Ishikawa (cell line): ENCODE results near the gene FNDC5.

Experiments
- CEBPB ChIP-seq: IDR thresholded peaks from 2 replicates; pipeline ENCODE4 v1.6.1; 2012
- CREB1 ChIP-seq: IDR thresholded peaks from 2 replicates; pipeline ENCODE4 v1.6.1; 2012; ENCODE audit warnings: low read depth
- EGR1 ChIP-seq: IDR thresholded peaks from 2 replicates; pipeline ENCODE4 v1.6.1; 2012
- EP300 ChIP-seq: IDR thresholded peaks from 2 replicates; pipeline ENCODE4 v1.6.1; 2012; ENCODE audit warnings: borderline replicate concordance
- FOXM1 ChIP-seq: IDR thresholded peaks from 2 replicates; pipeline ENCODE4 v1.6.1; 2012; ENCODE audit warnings: low read depth, borderline replicate concordance
- MAX ChIP-seq: IDR thresholded peaks from 2 replicates; pipeline ENCODE4 v1.6.1; 2012
- NFIC ChIP-seq: IDR thresholded peaks from 2 replicates; pipeline ENCODE4 v1.6.1; 2012
- RAD21 ChIP-seq: IDR thresholded peaks from 2 replicates; pipeline ENCODE4 v1.6.1; 2012; ENCODE audit warnings: low read depth
- REST ChIP-seq: IDR thresholded peaks from 2 replicates; pipeline ENCODE4 v1.6.1; 2012; ENCODE audit warnings: low read depth, mild to moderate bottlenecking
- TAF1 ChIP-seq: IDR thresholded peaks from 2 replicates; pipeline ENCODE4 v1.6.1; 2012; ENCODE audit warnings: low read depth, mild to moderate bottlenecking
- TCF12 ChIP-seq: IDR thresholded peaks from 2 replicates; pipeline ENCODE4 v1.6.1; 2012; ENCODE audit warnings: low read depth
- TEAD4 ChIP-seq: IDR thresholded peaks from 2 replicates; pipeline ENCODE4 v1.6.1; 2012
- YY1 ChIP-seq: IDR thresholded peaks from 2 replicates; pipeline ENCODE4 v1.6.1; 2012; ENCODE audit warnings: low read depth
- ZBTB7A ChIP-seq: IDR thresholded peaks from 2 replicates; pipeline ENCODE4 v1.6.1; 2012; ENCODE audit warnings: low read depth
- TF ChIP-seq, protein P1 (sequence below): IDR thresholded peaks from 2 replicates; pipeline ENCODE4 v1.6.1; 2012

Gene FNDC5

DNA sequence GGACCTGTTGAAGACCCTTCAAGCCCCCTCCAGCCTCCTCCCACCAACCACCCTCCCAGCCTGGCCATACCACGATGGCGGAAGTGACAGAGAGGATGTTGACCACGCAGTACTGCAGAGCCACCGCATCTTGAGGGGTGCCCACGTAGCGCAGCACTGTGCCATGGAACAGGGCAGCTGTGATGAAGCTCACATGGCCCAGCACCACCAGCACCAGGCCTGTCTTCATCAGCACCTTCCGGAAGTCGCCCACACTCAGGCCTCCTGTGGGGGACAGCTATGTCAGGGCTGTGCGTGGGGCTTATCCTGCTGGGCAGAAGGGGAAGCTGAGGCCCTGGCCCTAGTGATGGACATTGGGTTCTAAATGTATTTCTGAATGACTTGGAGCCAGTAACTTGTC is 27.3 kb upstream of the FNDC5 start:
- TF ChIP-seq MAX: no peak
- no peak for TF ChIP-seq EGR1
- TF ChIP-seq REST: no peak
- no peak for TF ChIP-seq CEBPB
- TF ChIP-seq FOXM1: no peak

DNA sequence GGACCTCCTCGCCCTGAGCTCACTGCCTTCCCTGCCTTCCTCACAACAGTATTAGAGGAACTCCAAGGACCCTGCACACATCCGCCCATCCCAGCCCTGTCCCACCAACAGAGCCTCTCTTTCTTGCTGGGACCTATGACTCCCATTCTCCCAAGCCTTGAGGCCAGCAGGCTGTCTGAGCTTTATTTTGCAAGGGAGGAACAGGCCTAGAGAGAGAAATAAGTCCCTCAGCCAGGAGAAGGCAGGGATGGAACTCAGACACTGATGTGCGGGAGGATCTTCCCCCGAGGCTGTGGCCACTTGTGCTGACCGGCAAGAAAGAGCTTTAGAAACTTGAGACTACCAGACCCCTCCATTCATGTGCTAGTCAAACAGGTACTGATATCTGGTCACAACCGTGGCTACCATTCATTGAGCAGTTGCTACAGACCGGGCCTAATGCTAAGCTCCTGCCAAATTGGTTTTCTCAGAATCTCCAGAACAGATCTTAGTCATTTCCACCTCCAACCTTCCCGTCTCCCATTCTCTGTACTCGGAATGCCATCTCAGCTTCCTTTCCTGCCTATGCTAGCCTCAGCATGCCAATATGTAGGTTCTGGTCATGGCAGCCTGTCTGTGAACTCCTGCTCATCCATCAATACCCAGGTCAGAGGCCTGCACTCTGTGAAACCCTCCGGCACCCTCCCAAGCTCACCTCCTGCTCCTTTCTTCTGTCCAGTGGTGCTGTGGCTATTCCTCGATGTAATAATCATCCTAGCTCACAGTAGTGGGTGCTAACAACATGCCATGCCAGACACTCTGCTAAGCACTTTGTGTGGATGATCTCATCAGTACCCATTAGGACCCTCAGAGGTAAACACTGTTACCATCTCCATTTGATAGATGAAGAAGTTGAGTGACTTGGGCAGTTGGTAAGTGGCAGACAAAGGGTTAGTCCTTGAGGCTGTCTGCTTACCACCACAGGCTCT is 26.7 kb upstream of the FNDC5 start:
- TF ChIP-seq YY1 (no peak), ZBTB7A (no peak), CEBPB (no peak), NFIC (no peak), FOXM1 (no peak), REST (no peak), TEAD4 (no peak), EP300 (no peak), TCF12 (no peak), EGR1 (no peak), TAF1 (no peak), CREB1 (no peak), MAX (no peak), RAD21 (no peak)

- no peak for TF ChIP-seq EGR1
- no peak for TF ChIP-seq EP300
- TF ChIP-seq, protein P1, sequence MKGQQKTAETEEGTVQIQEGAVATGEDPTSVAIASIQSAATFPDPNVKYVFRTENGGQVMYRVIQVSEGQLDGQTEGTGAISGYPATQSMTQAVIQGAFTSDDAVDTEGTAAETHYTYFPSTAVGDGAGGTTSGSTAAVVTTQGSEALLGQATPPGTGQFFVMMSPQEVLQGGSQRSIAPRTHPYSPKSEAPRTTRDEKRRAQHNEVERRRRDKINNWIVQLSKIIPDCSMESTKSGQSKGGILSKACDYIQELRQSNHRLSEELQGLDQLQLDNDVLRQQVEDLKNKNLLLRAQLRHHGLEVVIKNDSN: no peak
These were observed 25.7 kb upstream of the FNDC5 start for GRCh38 chr1:32896451-32896850.

DNA sequence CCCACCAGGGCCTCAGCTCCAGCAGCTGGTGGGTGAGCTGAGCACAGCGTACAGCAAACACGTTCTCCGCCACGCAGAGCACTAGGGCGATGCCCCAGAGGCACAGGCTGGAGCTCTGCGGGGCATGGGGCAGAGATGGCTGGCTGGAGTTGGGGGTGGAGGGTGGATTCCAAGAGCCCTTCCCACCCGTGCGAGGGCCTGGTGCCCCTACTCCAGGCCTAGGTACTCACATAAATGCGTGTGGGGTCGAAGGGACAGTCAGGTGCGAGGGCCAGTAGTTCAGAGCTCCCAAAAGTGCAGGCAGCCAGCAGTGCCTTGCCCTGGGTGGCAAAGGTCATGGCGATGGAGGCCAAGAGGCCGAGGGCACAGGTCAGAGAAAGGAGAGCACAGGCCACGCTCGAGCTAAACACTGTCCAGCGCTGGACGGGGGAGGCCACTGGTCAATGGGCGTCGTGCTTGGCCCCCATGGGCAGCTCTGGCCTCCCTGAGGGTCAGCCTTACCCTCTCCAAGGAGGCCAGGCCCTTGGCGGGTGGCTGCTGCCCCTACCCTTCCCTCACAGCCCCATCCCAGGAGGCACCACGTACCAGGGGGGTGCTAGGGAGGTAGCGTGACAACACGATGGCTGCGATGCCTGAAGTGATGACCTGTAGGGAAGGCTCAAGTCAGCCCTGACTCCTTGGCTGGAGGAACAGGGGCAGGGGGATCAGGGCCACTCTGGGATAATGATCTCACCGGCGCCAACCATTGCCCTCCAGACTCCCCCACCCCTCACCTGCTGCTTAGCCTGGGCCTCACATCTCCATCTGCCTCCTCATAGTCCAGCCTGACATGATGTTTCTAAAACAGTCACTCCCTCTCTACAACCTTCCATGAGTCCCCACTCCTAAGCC is 24.9 kb upstream of the FNDC5 start:
- TF ChIP-seq, protein P1: no peak
- TF ChIP-seq MAX (no peak), TAF1 (no peak), REST (no peak), ZBTB7A (no peak), CEBPB (no peak)
